ENCODE data around the gene PKNOX2. TPM values are rescaled to one million over a fixed set of nuclear protein-coding genes. Genes with fewer than 3 reads are reported as not detected.

The PKNOX2 gene
- total RNA-seq, 1 donor = under 0.01 TPM

- no peak for TF ChIP-seq CTCF (IDR thresholded peaks at IDR 0.05; ENCODE audit: extremely low read depth, low read depth, low read length)
- Histone ChIP-seq H3K27ac (ENCODE audit: low read depth, low read length) (no peak overlapping the region), H3K36me3 (ENCODE audit: insufficient read depth, low read length) (no peaks in the 10 kb centered on the region), H3K79me2 (ENCODE audit: insufficient read depth, low read length) (no peaks in the 10 kb centered on the region), H3K4me1 (ENCODE audit: insufficient read depth, low read length) (peaks cover 11% of the 10 kb centered on the region), H3K9me3 (ENCODE audit: low read depth, low read length) (no peaks in the 10 kb centered on the region), H2AFZ (ENCODE audit: low read length) (no peak overlapping the region), H3K4me3 (ENCODE audit: insufficient read depth, low read length) (no peak overlapping the region), H3K4me2 (ENCODE audit: insufficient read depth, low read length) (peak overlapping the region; percentile 6), H3K27me3 (ENCODE audit: insufficient read depth, low read length) (peaks cover 6% of the 10 kb centered on the region), H4K20me1 (ENCODE audit: insufficient read depth, low read length) (no peaks in the 10 kb centered on the region)
- DNase-seq (ENCODE audit: insufficient read length, low spot score, missing footprints) = no peak
Observed at GRCh38 chr11:125390946-125391345, 226.4 kb downstream of the PKNOX2 start.

- H3K4me2 ChIP-seq (ENCODE audit: insufficient read depth, low read length) = no peak overlapping the region
- no peak for DNase-seq (ENCODE audit: insufficient read length, low spot score, missing footprints)
- TF ChIP-seq CTCF (IDR thresholded peaks at IDR 0.05; ENCODE audit: extremely low read depth, low read depth, low read length) = no peak
- no peaks in the 10 kb centered on the region for H3K79me2 ChIP-seq (ENCODE audit: insufficient read depth, low read length)
- no peak overlapping the region for H3K27ac ChIP-seq (ENCODE audit: low read depth, low read length)
- H3K4me1 ChIP-seq (ENCODE audit: insufficient read depth, low read length) = peaks cover 11% of the 10 kb centered on the region
- H3K9me3 ChIP-seq (ENCODE audit: low read depth, low read length) = no peaks in the 10 kb centered on the region
- H4K20me1 ChIP-seq (ENCODE audit: insufficient read depth, low read length) = no peaks in the 10 kb centered on the region
- H3K27me3 ChIP-seq (ENCODE audit: insufficient read depth, low read length) = peaks cover 16% of the 10 kb centered on the region
- H3K36me3 ChIP-seq (ENCODE audit: insufficient read depth, low read length) = no peaks in the 10 kb centered on the region
- H2AFZ ChIP-seq (ENCODE audit: low read length) = no peak overlapping the region
- H3K4me3 ChIP-seq (ENCODE audit: insufficient read depth, low read length) = no peak overlapping the region
Observed at GRCh38 chr11:125393331-125393730, 228.8 kb downstream of the PKNOX2 start.

- TF ChIP-seq CTCF (IDR thresholded peaks at IDR 0.05; ENCODE audit: extremely low read depth, low read depth, low read length) = no peak
- H3K9me3 ChIP-seq (ENCODE audit: low read depth, low read length) = no peaks in the 10 kb centered on the region
Observed at GRCh38 chr11:125394296-125394695, 229.7 kb downstream of the PKNOX2 start.

GRCh38 chr11:125397421-125397820, 232.9 kb downstream of the PKNOX2 start:
- Histone ChIP-seq H3K9me3 (ENCODE audit: low read depth, low read length) (no peaks in the 10 kb centered on the region), H3K36me3 (ENCODE audit: insufficient read depth, low read length) (no peaks in the 10 kb centered on the region), H4K20me1 (ENCODE audit: insufficient read depth, low read length) (no peaks in the 10 kb centered on the region), H3K79me2 (ENCODE audit: insufficient read depth, low read length) (no peaks in the 10 kb centered on the region), H3K27me3 (ENCODE audit: insufficient read depth, low read length) (peaks cover 28% of the 10 kb centered on the region), H3K4me3 (ENCODE audit: insufficient read depth, low read length) (no peak overlapping the region), H3K27ac (ENCODE audit: low read depth, low read length) (no peak overlapping the region), H3K4me1 (ENCODE audit: insufficient read depth, low read length) (no peaks in the 10 kb centered on the region), H2AFZ (ENCODE audit: low read length) (no peak overlapping the region), H3K4me2 (ENCODE audit: insufficient read depth, low read length) (no peak overlapping the region)
- DNase-seq (ENCODE audit: insufficient read length, low spot score, missing footprints) = no peak
- no peak for TF ChIP-seq CTCF (IDR thresholded peaks at IDR 0.05; ENCODE audit: extremely low read depth, low read depth, low read length)

More at GRCh38 chr11:125394296-125394695, 229.7 kb downstream of the PKNOX2 start:
- Histone ChIP-seq H2AFZ (ENCODE audit: low read length) (no peak overlapping the region), H3K4me3 (ENCODE audit: insufficient read depth, low read length) (no peak overlapping the region), H3K79me2 (ENCODE audit: insufficient read depth, low read length) (no peaks in the 10 kb centered on the region), H3K4me1 (ENCODE audit: insufficient read depth, low read length) (peaks cover 11% of the 10 kb centered on the region), H3K36me3 (ENCODE audit: insufficient read depth, low read length) (no peaks in the 10 kb centered on the region), H3K4me2 (ENCODE audit: insufficient read depth, low read length) (no peak overlapping the region), H3K27me3 (ENCODE audit: insufficient read depth, low read length) (peaks cover 16% of the 10 kb centered on the region), H4K20me1 (ENCODE audit: insufficient read depth, low read length) (no peaks in the 10 kb centered on the region), H3K27ac (ENCODE audit: low read depth, low read length) (no peak overlapping the region)
- no peak for DNase-seq (ENCODE audit: insufficient read length, low spot score, missing footprints)

All from osteoblast (primary cell).